Endothelial cell of umbilical vein (primary cell): ENCODE data around the gene EFNA5. TPM values are rescaled to one million over a fixed set of nuclear protein-coding genes. Genes with fewer than 3 reads are reported as not detected.

ENCODE experiments used
- BruUV-seq: library from RNA; stranded (reverse); fragments of 400-500 nt; replicated peaks from 2 replicates; lab custom pipeline; 2021; lab: Mats Ljungman, UMichigan
- CTCF ChIA-PET: fragments of 300-600, 350-600 bp; sonication (Branson Sonifier 250); formaldehyde crosslinking; loops from one replicate; lab custom pipeline; 2021; ENCODE audit warnings: antibody characterized with exemption, inconsistent platforms; lab: Charles Lee
- POLR2A ChIA-PET: fragments of 300-600, 350-600 bp; sonication (Branson Sonifier 250); formaldehyde crosslinking; loops from one replicate; lab custom pipeline; 2021; ENCODE audit warnings: antibody characterized with exemption, inconsistent platforms; lab: Charles Lee
- DNase-seq: peaks from one replicate; pipeline ENCODE4 v3.0.0-alpha.2; 2011; ENCODE audit warnings: low read depth, low spot score
- FAIRE-seq: peaks from 2 replicates; lab custom pipeline; 2011; peaks lifted over from hg19 to GRCh38; lab: Jason Lieb, UNC
- H2AFZ ChIP-seq: 2 replicates; pipeline ENCODE4 v1.6.0; 2012; ENCODE audit warnings: low read depth, low read length, control low read depth, inconsistent platforms
- H3K27ac ChIP-seq: 2 replicates; pipeline ENCODE4 v1.5.1; 2011; ENCODE audit warnings: low read depth, mild to moderate bottlenecking, control low read depth, low read length, moderate library complexity; ENCODE audit not compliant: insufficient read depth
- H3K27me3 ChIP-seq, 2 experiments: 2 replicates each; pipeline versions ENCODE4 v1.6.0 to v1.6.1; 2011; ENCODE audit warnings: low read length in 2 of 2, mixed read lengths in 1 of 2; ENCODE audit not compliant: control insufficient read depth in 2 of 2, insufficient read depth in 2 of 2
- H3K36me3 ChIP-seq, 2 experiments: 2 replicates in 1 of 2; 3 replicates in 1 of 2; pipeline ENCODE4 v1.5.1; 2011; ENCODE audit warnings: low read length in 2 of 2, mild to moderate bottlenecking in 1 of 2, moderate library complexity in 1 of 2; ENCODE audit not compliant: control insufficient read depth in 2 of 2, insufficient read depth in 2 of 2; ENCODE audit errors: extremely low read depth in 1 of 2
- H3K4me1 ChIP-seq: 3 replicates; pipeline ENCODE4 v1.5.1; 2011; ENCODE audit warnings: mild to moderate bottlenecking, low read length; ENCODE audit not compliant: control insufficient read depth, insufficient read depth; ENCODE audit errors: extremely low read depth
- H3K4me2 ChIP-seq: 2 replicates; pipeline ENCODE4 v1.6.1; 2011; ENCODE audit warnings: low read length, control low read depth, mixed read lengths; ENCODE audit not compliant: insufficient read depth
- H3K4me3 ChIP-seq, 3 experiments: fragments of 200-600 bp in 1 of 3; sonication (generic), shearing (Covaris generic) in 1 of 3; replicated peaks in 1 of 3; 2 replicates each; pipeline ENCODE4 v1.5.1; 2011 to 2016; ENCODE audit warnings: control low read depth in 3 of 3, low read length in 3 of 3, mild to moderate bottlenecking in 2 of 3, inconsistent platforms in 1 of 3, low read depth in 1 of 3, moderate library complexity in 1 of 3; ENCODE audit not compliant: insufficient read depth in 1 of 3
- H3K79me2 ChIP-seq: 2 replicates; pipeline ENCODE4 v1.6.0; 2012; ENCODE audit warnings: low read length, inconsistent platforms; ENCODE audit not compliant: control insufficient read depth, insufficient read depth
- H3K9ac ChIP-seq: replicated peaks from 2 replicates; pipeline ENCODE3; 2011; ENCODE audit warnings: low read length, control low read depth; ENCODE audit not compliant: insufficient read depth; ENCODE audit errors: extremely low read depth
- H3K9me1 ChIP-seq: replicated peaks from 3 replicates; pipeline ENCODE4 v1.6.0; 2011; ENCODE audit warnings: mild to moderate bottlenecking, low read length; ENCODE audit not compliant: control insufficient read depth, insufficient read depth; ENCODE audit errors: extremely low read depth
- H3K9me3 ChIP-seq: replicated peaks from 2 replicates; pipeline ENCODE4 v1.5.1; 2012; ENCODE audit warnings: low read length, inconsistent platforms; ENCODE audit not compliant: control insufficient read depth, insufficient read depth
- H4K20me1 ChIP-seq: replicated peaks from 2 replicates; pipeline ENCODE3; 2011; ENCODE audit warnings: mild to moderate bottlenecking, low read length; ENCODE audit not compliant: control insufficient read depth, insufficient read depth; ENCODE audit errors: extremely low read depth
- CTCF ChIP-seq, 2 donors: IDR thresholded peaks; 1 replicate in 1 of 2; 2 replicates in 1 of 2; pipeline ENCODE4 v1.5.1; 2011; ENCODE audit warnings: low read length in 2 of 2, mild to moderate bottlenecking in 2 of 2, moderate library complexity in 2 of 2, control low read depth in 1 of 2, inconsistent platforms in 1 of 2, low read depth in 1 of 2; ENCODE audit not compliant: insufficient read depth in 1 of 2; ENCODE audit errors: extremely low read depth in 1 of 2
- EZH2 ChIP-seq: IDR thresholded peaks from 2 replicates; pipeline ENCODE4 v1.6.1; 2012; ENCODE audit warnings: borderline replicate concordance, low read depth, mild to moderate bottlenecking, moderate library complexity, low read length, inconsistent platforms; ENCODE audit not compliant: severe bottlenecking
- FOS ChIP-seq: IDR thresholded peaks from 2 replicates; pipeline ENCODE4 v1.6.1; 2011; ENCODE audit warnings: mild to moderate bottlenecking, low read length, moderate library complexity, borderline replicate concordance; ENCODE audit not compliant: insufficient read depth
- GATA2 ChIP-seq: IDR thresholded peaks from 2 replicates; pipeline ENCODE4 v1.7.0; 2011; ENCODE audit warnings: low read depth, mild to moderate bottlenecking, moderate library complexity, mixed read lengths, low read length; ENCODE audit not compliant: insufficient read length, insufficient read depth
- JUN ChIP-seq: IDR thresholded peaks from 2 replicates; pipeline ENCODE4 v1.6.1; 2011; ENCODE audit warnings: borderline replicate concordance, low read depth; ENCODE audit not compliant: insufficient read length, insufficient read depth
- MYC ChIP-seq: IDR thresholded peaks from one replicate; pipeline ENCODE4 v1.6.1; 2011; ENCODE audit warnings: mild to moderate bottlenecking, low read depth, low read length
- POLR2A ChIP-seq: IDR thresholded peaks from 2 replicates; pipeline ENCODE4 v1.6.1; 2012; ENCODE audit warnings: low read depth, mild to moderate bottlenecking, control low read depth, low read length
- POLR2AphosphoS5 ChIP-seq: IDR thresholded peaks from 2 replicates; pipeline ENCODE4 v1.6.1; 2012; ENCODE audit warnings: low read depth, mild to moderate bottlenecking, control low read depth, low read length, moderate library complexity; ENCODE audit not compliant: insufficient read depth
- dilution Hi-C: fragments of 300-500 bp; cut with MboI; formaldehyde crosslinking; loops from one replicate; pipeline ENCODE4 v1.15.0; 2019; ENCODE audit warnings: low sequenced_read_pairs; ENCODE audit not compliant: extremely low pct_ligation_motif_present
- intact Hi-C: fragments of 100-400 bp; cut with micrococcal nuclease; formaldehyde crosslinking; loops from one replicate; pipeline ENCODE4 v1.10.0; 2022
- polyA plus RNA-seq, 4 experiments: library from polyadenylated mRNA; depleted of rRNA in 3 of 4; stranded (reverse) in 3 of 4; unstranded in 1 of 4; fragments of >200 nt; gene quantifications; 2 replicates each; pipeline versions ENCODE4 v1.2.1 to v1.2.3, GENCODE V29; 2011 to 2012; ENCODE audit warnings: missing spikeins in 1 of 4
- total RNA-seq: library from RNA; stranded (reverse); gene quantifications from 2 replicates; pipeline ENCODE4 v1.2.3, GENCODE V29; 2021
- TF ChIP-seq, protein P1 (sequence below): IDR thresholded peaks from 2 replicates; pipeline ENCODE4 v1.6.1; 2011; ENCODE audit not compliant: insufficient read depth, insufficient read length

Gene EFNA5
- total and polyA plus RNA-seq, 2 donors (not counting 3 experiments of a cell fraction or from before 2014, with no cell fraction given): 13.6 to 22.1 TPM

DNA sequence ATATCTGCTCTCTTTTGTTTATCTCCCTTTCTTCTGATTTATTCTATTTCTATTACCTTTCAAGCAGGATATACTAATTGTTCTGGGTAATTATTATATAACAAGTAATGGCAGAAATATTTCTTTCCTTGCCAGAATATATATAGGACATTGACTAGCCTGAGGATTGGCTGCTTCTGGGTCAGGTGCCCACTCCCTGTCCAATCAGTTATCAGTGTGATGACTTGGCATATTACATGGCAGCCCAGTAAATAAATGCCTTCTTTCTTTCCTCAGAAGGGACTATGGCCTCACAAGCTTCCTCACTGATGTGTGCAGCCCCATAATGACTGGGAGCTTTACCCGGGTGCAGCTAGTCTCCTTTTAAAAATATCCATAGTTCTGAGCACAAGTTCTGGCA, 301.1 kb downstream of the EFNA5 start:
- no TSS peak for BruUV-seq
- no peaks in the 10 kb centered on the region for H4K20me1 ChIP-seq
- no peak overlapping the region for H2AFZ ChIP-seq
- H3K79me2 ChIP-seq: no peaks in the 10 kb centered on the region
- no peaks in the 10 kb centered on the region for H3K36me3 ChIP-seq
- H3K27me3 ChIP-seq: no peaks in the 10 kb centered on the region
- no peak overlapping the region for H3K4me2 ChIP-seq
- H3K9me3 ChIP-seq: no peaks in the 10 kb centered on the region
- no peak overlapping the region for H3K4me3 ChIP-seq
- TF ChIP-seq FOS (no peak), EZH2 (no peak), CTCF (IDR thresholded peaks at IDR 0.05; ENCODE audit: extremely low read depth in 1 of 2, insufficient read depth in 1 of 2, low read depth in 1 of 2, low read length in 2 of 2) (no peak), GATA2 (no peak), MYC (no peak), POLR2A (no peak), JUN (no peak), POLR2AphosphoS5 (no peak)
- TF ChIP-seq, protein P1, sequence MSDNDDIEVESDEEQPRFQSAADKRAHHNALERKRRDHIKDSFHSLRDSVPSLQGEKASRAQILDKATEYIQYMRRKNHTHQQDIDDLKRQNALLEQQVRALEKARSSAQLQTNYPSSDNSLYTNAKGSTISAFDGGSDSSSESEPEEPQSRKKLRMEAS: no peak
- POLR2A ChIA-PET: no interaction called here
- no peak overlapping the region for H3K27ac ChIP-seq
- dilution Hi-C loops (no loop called here), intact Hi-C loops (loop anchor here (5.0 kb wide), 1 partner anchor 303 kb away; the partner anchor contains the start of gene EFNA5)
- no peak overlapping the region for H3K9ac ChIP-seq
- no peaks in the 10 kb centered on the region for H3K4me1 ChIP-seq
- H3K9me1 ChIP-seq: no peaks in the 10 kb centered on the region
- CTCF ChIA-PET: interaction anchor here (1.6 kb wide), 1 partner anchor 122 kb away, joined by 4 read pairs; no protein-coding TSS in a partner anchor
- FAIRE-seq (no peak), DNase-seq (no peak)
